HG03045 (cell line): ENCODE measurements around the gene CALML5.

ENCODE experiments used
- ATAC-seq: cut with Tn5 transposase; IDR thresholded peaks from one replicate; pipeline ENCODE4 v1.9.1; 2021; ENCODE audit warnings: mild to moderate bottlenecking, moderate library complexity; ENCODE audit not compliant: unreplicated experiment

The CALML5 gene

GRCh38 chr10:5502571-5503476 lies 3.5 kb upstream of the CALML5 start:
- no peak for ATAC-seq

- no peak for ATAC-seq
Measured at GRCh38 chr10:5502061-5502521, 2.7 kb upstream of the CALML5 start.

GRCh38 chr10:5500910-5501309 lies 1.5 kb upstream of the CALML5 start:
- no peak for ATAC-seq

GRCh38 chr10:5500162-5500670 lies 846 bp upstream of the CALML5 start:
- ATAC-seq, result no peak

- ATAC-seq, result no peak
Measured at GRCh38 chr10:5498791-5499492, 428 bp downstream of the CALML5 start.

DNA sequence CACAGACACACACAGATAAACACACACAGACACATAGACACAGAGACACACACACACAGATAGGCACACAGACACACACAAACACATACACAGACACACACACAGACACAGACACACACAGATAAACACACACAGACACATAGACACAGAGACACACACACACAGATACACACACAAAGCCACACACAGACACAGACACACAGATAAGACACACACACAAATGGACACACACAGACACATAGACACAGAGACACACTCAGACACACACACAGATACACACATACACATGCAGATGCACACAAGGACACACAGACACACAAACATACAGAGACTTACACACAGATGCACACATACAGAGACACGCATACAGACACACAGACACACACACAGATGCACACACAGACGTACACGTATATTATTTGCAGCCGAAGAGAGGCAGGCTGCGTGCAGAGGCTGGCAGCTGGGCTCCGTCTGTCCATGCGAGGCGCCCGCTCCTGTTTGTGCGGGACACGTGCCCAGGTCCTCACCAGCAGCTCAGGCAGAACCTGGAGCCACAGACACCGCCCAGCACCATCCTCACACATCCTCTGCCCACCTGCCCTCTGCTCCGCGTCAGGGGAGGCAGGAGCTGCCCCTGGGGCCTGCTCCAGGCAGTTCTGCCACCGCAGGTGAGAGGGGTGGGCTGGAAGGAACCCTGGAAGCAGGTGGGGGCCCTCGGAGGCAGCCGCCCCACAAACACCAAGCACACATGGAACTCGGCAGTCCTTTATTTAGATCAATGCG lies 1.2 kb downstream of the CALML5 start:
- ATAC-seq, result no peak

DNA sequence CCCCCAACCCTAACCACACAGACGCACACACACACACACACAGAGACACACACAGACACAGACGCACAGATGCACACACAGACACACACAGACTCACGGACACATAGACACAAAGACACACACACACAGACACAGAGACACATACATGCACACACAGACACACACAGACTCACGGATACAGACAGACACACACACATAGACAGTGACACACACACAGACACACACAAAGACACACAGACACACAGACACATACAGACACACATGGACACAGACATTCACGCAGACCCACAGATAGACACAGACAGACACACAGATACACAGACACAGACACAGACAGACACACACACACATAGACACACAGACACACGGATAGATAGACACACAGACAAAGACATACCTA lies 2.1 kb downstream of the CALML5 start:
- ATAC-seq, result no peak

DNA sequence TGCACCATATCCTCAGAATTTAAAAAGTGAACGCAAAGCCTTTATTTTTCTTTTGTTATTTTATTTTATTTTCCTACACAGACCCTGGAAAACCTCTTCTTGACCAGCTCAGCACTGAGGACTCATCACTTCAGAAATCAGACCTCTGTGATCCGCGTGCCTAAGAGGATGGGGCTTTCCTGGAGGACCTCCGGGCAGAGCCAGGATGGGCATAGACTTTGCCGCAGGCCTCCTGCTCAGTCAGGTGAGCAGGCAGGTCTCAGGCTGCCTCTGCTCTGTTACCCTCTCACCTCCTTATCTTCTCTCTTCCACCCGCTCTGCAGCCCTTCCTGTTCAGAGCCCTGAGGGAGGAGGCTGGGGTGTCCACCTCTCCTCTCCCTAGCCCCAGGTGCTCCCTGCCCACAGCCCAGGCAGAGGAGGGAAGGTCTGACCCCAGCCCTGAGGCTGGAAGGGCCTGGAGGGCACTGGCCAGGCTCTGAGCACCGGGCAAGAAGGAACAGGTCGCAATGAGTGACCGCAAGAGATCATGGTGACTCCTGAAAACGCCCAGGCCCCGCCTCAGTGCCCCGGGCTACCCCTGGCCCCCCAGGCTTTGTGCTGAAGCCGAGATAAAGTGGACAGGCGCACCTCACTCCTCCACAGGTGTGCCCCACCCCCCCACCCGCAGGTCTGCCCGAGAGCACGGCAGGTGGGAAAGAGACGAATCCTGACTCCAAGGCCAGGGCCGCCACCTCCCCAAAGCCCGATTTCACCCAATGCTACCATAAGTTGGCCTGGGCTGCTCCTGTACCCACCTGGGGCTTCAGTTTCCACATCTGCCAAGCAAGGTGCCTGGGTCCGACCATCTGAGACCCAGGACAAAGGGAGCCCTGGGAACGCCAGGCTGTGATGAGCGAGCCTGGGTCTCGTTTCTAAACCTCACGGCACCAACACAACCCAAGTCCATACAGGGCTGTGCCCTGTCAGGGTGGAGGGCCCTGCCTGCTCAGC lies 2.8 kb downstream of the CALML5 start:
- ATAC-seq, result no peak

DNA sequence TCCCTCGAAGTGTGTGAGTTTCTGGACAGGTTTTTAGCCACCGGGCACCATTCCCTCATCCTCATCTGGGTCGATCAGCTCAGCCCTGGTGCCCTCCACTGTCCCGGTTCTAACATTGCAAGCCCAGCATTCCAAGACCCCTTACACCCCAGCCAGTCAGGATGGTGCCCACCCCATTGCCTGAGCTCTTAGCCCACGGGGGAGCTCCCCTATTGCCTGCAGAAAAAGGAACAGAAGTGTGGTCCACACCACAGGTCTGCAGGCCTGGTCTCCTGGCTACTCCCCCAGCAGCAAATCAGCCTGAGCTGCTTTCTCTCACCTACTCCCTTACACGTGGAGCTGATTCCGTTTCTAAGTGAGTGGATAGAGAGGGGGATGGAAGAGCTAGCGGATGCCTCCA lies 4.8 kb downstream of the CALML5 start:
- ATAC-seq, result no peak

GRCh38 chr10:5493691-5494090 lies 5.7 kb downstream of the CALML5 start:
- no peak for ATAC-seq

DNA sequence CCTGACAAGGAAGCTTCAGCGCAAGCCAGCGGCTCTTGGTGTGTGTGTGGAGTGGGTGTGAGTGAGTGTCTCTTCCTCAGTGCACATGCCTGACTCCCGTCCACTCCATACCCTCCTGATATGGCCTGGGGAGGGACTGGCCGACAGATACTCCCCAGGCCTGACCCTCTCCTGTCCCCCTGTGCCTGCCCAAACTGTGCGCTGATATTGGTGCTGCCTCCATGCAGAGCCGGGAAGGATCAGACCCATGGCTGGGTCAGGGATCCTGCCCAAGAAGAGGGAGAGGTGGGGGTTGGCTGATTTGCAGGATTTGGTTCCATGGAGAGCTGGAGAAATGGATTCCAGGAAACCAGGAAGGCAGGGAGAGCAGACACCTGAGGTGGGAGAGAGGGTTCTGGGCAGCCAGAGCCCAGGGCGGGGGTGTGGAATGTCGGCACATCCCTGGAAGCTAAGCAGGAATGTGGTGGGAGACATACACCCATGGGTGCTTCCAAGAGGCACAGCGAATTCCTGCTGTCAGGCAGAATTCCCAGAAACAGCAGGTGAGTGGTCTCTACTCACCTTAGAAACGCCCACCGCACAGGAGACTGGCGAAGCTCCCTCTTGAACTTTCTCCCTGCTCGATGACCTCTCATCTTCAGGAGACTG lies 6.3 kb downstream of the CALML5 start:
- ATAC-seq, result no peak

GRCh38 chr10:5492322-5492855 lies 7.0 kb downstream of the CALML5 start:
- ATAC-seq, result no peak

DNA sequence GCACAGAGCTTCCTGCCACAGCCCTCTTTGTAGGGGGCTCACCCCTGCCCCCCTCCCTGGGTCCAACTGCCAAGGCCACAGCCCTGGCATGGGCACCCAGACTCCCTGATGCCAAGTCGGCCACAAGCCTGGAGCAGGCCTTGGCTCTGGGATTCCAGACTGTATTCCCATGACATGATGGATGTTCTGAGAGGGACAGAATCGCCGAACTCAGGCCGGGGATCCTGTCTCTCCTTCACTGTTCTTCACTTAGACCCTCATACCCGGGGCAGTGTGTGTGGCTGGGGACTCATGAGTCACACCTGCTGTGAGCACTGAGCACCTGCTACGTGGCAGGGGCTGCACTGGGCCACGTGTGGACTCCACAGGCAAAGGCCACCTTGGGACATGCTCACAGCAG lies 7.9 kb downstream of the CALML5 start:
- ATAC-seq, result no peak

DNA sequence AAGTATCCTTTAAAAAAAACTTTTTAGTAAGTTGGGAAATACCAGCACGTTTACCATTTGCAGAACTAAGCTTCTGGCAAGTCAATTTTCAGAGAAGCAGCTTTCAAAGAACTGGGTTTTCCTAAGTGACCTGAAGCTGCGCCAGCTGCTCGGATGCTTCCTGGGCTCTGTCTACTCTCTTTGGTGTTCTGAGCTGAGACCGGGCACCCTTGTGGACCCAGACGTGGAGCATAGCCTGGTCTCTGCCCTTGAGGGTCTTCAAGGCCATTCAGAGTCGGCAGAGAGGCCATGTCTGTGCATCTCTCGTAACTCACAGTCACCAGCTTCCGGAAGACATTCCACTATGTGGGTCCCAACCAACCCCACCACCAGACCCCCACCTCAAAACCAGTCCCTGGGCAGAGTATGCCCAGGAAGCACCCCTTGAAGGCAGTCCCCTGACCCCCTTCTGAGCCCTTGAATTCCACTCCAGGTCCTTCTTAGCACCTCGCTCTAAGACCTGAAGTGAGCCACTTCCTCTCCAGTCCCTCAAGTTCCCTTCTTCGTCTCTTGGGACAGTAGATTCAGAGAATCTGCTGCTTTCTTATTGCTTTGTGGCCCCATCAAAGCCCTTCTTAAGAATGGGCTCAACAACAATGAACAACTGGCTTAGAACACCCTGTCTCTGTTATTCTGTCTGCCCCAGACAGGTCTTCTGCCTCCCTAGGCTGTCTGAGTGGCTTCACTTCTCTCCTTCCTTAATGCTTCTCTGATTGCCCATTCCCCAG lies 8.5 kb downstream of the CALML5 start:
- no peak for ATAC-seq

DNA sequence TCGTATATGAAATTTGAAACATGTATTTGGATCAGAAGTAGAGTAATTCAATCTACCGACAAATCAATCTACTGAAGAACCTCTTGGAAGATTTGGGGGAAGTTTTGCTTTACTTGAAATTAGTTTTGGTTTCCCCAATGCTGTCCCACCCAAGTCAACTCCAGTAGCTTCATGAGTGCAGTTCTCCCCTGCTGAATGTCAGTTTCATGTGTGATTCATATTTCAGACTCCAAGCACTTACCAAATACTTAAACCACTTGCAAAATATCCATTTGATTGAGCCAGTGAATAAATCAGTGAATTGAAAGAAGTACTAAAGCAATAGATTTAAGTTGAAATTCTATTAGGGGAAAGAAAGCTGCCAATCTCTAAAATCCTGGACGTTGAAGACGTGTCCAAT lies 9.3 kb downstream of the CALML5 start:
- ATAC-seq, result no peak

- no peak for ATAC-seq
Measured at GRCh38 chr10:5488272-5489161, 10.9 kb downstream of the CALML5 start.

DNA sequence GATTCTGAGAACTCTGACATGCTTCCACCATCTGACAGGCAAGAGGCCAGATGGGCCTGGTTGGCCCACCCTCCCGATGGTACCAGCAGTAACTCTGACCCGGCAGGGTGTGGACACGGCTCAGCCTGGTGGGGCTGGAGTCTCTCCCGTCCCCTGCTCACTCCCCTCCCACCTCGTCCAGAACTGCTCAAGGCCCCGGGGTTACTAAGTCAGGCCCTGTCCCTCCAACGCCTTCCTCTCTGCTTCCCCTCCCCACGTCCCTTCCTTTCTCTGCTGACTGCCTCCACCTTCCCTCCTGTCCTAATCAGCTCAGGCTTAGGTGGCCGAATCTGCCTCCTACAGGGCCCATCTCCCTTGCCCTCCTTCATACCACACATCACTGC lies 12.5 kb downstream of the CALML5 start:
- ATAC-seq, result no peak
